ENCODE measurements around the gene HES5.
A peak's percentile ranks its signal among the peaks of the same experiment; 100 is the strongest.

HES5 gene

DNA sequence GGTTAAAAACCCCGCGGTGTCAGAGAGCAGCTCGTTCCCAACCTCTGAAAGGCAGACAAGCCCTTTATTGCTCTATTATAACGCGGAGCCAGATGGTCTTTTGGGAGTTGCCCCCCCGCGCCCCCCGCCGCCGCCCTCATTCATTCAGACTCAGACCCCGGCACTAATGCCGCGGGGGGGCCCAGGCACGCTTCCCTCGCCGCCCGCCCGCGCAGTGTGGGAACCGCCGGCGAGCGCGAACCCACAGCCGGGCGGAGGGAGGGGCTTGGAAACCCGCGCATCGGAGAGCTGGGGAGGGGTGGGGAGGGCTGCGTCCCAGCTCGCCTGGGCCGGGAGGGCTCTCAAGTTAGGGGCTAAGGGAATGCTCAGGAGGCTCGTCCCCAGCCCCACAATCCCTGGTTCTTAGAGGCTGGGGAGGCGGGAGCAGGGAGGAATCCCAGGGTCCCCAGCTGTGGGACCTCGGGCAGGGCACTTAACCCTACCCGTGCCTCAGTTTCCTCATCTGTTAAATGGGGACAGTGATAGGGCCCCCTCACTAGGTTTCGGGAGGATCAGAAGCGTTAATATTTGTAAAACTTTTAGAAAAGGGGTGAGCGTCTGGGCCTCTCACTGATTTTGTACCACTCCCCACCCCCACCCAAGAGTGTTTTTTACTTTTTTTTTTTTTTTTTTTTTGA is 10.9 kb upstream of the HES5 start:
- H3K36me3 ChIP-seq (ENCODE audit: insufficient read depth), result no peaks in the 10 kb centered on the region
- no peak overlapping the region; the same call in 1 of the 2 replicates for H3K4me2 ChIP-seq
- H3K27ac ChIP-seq, result no peak overlapping the region
- TF ChIP-seq, protein P1, sequence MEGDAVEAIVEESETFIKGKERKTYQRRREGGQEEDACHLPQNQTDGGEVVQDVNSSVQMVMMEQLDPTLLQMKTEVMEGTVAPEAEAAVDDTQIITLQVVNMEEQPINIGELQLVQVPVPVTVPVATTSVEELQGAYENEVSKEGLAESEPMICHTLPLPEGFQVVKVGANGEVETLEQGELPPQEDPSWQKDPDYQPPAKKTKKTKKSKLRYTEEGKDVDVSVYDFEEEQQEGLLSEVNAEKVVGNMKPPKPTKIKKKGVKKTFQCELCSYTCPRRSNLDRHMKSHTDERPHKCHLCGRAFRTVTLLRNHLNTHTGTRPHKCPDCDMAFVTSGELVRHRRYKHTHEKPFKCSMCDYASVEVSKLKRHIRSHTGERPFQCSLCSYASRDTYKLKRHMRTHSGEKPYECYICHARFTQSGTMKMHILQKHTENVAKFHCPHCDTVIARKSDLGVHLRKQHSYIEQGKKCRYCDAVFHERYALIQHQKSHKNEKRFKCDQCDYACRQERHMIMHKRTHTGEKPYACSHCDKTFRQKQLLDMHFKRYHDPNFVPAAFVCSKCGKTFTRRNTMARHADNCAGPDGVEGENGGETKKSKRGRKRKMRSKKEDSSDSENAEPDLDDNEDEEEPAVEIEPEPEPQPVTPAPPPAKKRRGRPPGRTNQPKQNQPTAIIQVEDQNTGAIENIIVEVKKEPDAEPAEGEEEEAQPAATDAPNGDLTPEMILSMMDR (conservative IDR thresholded peaks at IDR 0.05; ENCODE audit: low read depth, low read length), result no peak
- H3K4me1 ChIP-seq (ENCODE audit: low read depth, poor library complexity, severe bottlenecking), result peaks cover 12% of the 10 kb centered on the region
- no peaks in the 10 kb centered on the region for H4K20me1 ChIP-seq (ENCODE audit: insufficient read depth)
- H3K27me3 ChIP-seq (ENCODE audit: insufficient read depth, low read depth), result peaks cover 19% of the 10 kb centered on the region; the same call in 1 of the 2 replicates
- H3K9ac ChIP-seq, result no peak overlapping the region
- no peak overlapping the region for H3K4me3 ChIP-seq (IDR thresholded peaks at IDR 0.05; ENCODE audit: insufficient read depth, low read depth, low read length)
- H2AFZ ChIP-seq (ENCODE audit: low read depth), result no peak overlapping the region
- no peaks in the 10 kb centered on the region for H3K79me2 ChIP-seq (ENCODE audit: insufficient read depth, low read depth)

DNA sequence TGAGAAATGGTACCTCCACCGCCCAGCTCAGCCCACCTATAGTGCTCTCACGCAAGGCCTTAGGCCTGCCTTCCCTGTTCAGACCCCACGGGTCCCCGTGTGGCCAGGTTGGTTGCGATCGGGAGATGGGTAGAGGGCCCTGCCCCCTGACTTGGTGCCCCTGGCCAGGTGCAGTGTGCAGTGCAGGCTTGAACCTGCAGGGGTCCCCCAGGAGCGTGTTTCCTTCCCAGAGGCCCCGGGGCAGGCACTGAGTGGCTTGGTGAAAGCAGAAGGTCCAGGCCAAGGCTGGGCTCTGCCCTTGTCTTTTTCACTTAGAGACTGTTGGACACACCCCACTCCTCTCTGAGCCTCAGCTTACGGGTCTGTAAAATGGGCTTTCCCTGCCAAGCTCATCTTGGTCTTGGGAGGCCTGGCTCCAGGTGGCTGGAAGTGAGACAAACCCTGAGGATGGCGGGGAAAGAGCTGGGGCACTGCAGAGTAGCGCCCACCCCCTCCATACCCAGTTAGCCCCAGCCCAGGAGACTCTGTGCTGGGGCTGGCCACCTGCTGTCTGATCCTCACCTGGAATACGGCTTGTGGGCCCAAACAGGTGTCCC is 9.3 kb upstream of the HES5 start:
- H4K20me1 ChIP-seq (ENCODE audit: insufficient read depth), result no peaks in the 10 kb centered on the region

DNA sequence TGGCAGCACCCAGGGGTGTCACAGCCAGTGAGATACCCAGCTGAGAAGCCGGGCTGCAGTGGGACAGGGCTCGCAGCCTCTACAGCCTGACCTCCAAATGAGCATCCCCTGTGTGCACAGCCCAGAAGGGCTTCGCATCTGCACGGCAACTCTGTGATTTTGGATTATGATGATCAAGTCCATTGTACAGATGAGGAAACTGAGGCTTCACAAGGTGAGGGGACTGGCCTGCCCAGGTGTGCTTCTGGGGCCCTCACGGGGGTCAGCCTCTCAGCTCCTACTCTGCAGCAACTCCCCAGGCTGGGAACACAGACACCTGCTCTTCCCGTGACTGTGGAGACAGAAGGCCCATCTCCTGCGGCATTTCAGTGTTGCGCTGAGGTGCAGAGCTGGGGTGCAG is 8.8 kb upstream of the HES5 start:
- no peaks in the 10 kb centered on the region for H4K20me1 ChIP-seq (ENCODE audit: insufficient read depth)
- TF ChIP-seq, protein P1 (conservative IDR thresholded peaks at IDR 0.05; ENCODE audit: low read depth, low read length), result no peak; the same call in 1 of the 2 replicates
- peaks cover 7% of the 10 kb centered on the region for H3K4me1 ChIP-seq (ENCODE audit: low read depth, poor library complexity, severe bottlenecking)

More for the DNA sequence above, 9.3 kb upstream of the HES5 start:
- H2AFZ ChIP-seq (ENCODE audit: low read depth), result no peak overlapping the region
- H3K4me3 ChIP-seq (IDR thresholded peaks at IDR 0.05; ENCODE audit: insufficient read depth, low read depth, low read length), result no peak overlapping the region
- H3K36me3 ChIP-seq (ENCODE audit: insufficient read depth), result no peaks in the 10 kb centered on the region
- no peak overlapping the region for H3K27ac ChIP-seq
- TF ChIP-seq, protein P1 (conservative IDR thresholded peaks at IDR 0.05; ENCODE audit: low read depth, low read length), result peak; percentile 32; the same call in 1 of the 2 replicates
- H3K27me3 ChIP-seq (ENCODE audit: insufficient read depth, low read depth), result peaks cover 32% of the 10 kb centered on the region
- no peak overlapping the region for H3K4me2 ChIP-seq
- no peak overlapping the region for H3K9ac ChIP-seq
- H3K4me1 ChIP-seq (ENCODE audit: low read depth, poor library complexity, severe bottlenecking), result peaks cover 7% of the 10 kb centered on the region
- no peaks in the 10 kb centered on the region for H3K79me2 ChIP-seq (ENCODE audit: insufficient read depth, low read depth)

DNA sequence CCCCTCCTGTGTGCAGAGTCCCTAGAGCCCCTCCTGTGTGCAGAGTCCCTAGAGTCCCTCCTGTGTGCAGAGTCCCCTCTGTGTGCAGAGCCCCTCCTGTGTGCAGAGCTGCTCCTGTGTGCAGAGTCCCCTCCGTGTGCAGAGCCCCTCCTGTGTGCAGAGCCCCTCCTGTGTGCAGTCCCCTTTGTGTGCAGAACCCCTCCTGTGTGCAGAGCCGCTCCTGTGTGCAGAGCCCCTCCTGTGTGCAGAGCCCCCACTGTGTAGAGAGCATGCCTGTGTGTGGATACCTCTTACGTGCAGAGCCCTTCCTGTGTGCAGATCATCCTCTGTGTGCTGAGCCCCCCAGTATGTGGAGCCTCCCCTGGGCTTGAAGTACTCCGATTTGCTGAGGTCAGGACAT is 8.3 kb upstream of the HES5 start:
- peaks cover 7% of the 10 kb centered on the region for H3K4me1 ChIP-seq (ENCODE audit: low read depth, poor library complexity, severe bottlenecking)
- H2AFZ ChIP-seq (ENCODE audit: low read depth), result no peak overlapping the region
- H3K36me3 ChIP-seq (ENCODE audit: insufficient read depth), result no peaks in the 10 kb centered on the region
- TF ChIP-seq, protein P1 (conservative IDR thresholded peaks at IDR 0.05; ENCODE audit: low read depth, low read length), result no peak
- no peak overlapping the region for H3K4me2 ChIP-seq
- H4K20me1 ChIP-seq (ENCODE audit: insufficient read depth), result no peaks in the 10 kb centered on the region
- no peak overlapping the region for H3K9ac ChIP-seq
- H3K27me3 ChIP-seq (ENCODE audit: insufficient read depth, low read depth), result peaks cover 42% of the 10 kb centered on the region
- H3K79me2 ChIP-seq (ENCODE audit: insufficient read depth, low read depth), result no peaks in the 10 kb centered on the region
- no peak overlapping the region for H3K27ac ChIP-seq
- no peak overlapping the region for H3K4me3 ChIP-seq (IDR thresholded peaks at IDR 0.05; ENCODE audit: insufficient read depth, low read depth, low read length)

More for the DNA sequence above, 8.8 kb upstream of the HES5 start:
- Histone ChIP-seq H3K79me2 (ENCODE audit: insufficient read depth, low read depth) (no peaks in the 10 kb centered on the region), H3K4me3 (IDR thresholded peaks at IDR 0.05; ENCODE audit: insufficient read depth, low read depth, low read length) (no peak overlapping the region), H3K27ac (no peak overlapping the region), H3K9ac (no peak overlapping the region), H3K27me3 (ENCODE audit: insufficient read depth, low read depth) (peaks cover 37% of the 10 kb centered on the region), H3K36me3 (ENCODE audit: insufficient read depth) (no peaks in the 10 kb centered on the region), H3K4me2 (no peak overlapping the region), H2AFZ (ENCODE audit: low read depth) (no peak overlapping the region)

All from KMS-11 (cell line).